ENCODE results near the gene PTH2. TPM values are rescaled to one million over a fixed set of nuclear protein-coding genes. Genes with fewer than 3 reads are reported as not detected.
A peak's percentile ranks its signal among the peaks of the same experiment; 100 is the strongest.
"Not testable (repeated sequence)": the region's sequence is repeated elsewhere in the genome, so short reads cannot be mapped to it uniquely, and the experiment has no call there.

Gene PTH2
- total RNA-seq, 2 donors from 2014 or later = not detected

DNA sequence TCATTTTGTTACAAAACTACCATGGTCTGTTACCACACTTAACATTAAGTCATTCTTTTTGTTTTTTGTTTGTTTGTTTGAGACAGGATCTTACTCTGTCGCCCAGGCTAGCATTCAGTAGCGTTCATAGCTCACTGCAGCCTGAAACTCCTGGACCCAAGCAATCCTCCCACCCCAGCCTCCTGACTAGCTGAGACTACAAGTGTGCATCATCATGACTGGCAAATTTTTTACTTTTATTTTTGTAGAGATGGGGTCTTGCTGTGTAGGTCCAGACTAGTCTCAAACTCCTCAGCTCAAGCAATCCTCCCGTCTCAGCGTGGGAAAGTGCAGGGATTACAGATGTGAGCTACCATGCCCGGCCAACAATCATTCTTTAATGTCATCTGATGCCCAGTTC, 33.1 kb upstream of the PTH2 start:
- Mint-ChIP-seq H3K9me3 (no peaks in the 10 kb centered on the region), H3K27ac (peak overlapping the region; percentile 24 to 77), H3K4me1 (ENCODE audit: low read depth in 2 of 2) (peaks cover 20 to 34% of the 10 kb centered on the region in 2 donors), H3K36me3 (peaks cover 5% of the 10 kb centered on the region), H3K4me3 (no peak overlapping the region), H3K27me3 (no peaks in the 10 kb centered on the region)
- DNase-seq (ENCODE audit: low spot score) (no peak), ATAC-seq (no peak)

DNA sequence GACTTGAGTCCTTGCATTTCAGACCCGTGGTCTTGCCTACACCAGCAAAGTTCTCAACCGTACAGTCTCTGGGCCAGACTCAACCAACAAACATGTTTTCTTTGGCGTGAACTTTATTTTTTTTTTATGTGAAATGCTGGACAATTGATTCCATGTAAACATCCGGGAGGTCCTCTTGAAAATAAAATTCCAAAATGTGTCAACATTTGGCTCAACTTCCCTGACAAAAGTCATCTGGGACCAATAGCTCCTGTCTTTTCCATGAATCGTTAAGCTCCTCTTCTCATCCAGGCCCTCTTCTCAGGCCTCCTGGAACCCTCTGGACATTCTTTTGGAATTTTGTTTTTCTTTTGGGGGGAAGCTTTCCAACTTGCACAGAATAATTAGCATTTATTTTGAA, 32.5 kb upstream of the PTH2 start:
- no peaks in the 10 kb centered on the region for H3K9me3 Mint-ChIP-seq
- peaks cover 21 to 38% of the 10 kb centered on the region in 2 donors for H3K4me1 Mint-ChIP-seq (ENCODE audit: low read depth in 2 of 2)
- H3K4me3 Mint-ChIP-seq = no peak overlapping the region
- no peak for DNase-seq (ENCODE audit: low spot score)
- no peaks in the 10 kb centered on the region for H3K27me3 Mint-ChIP-seq
- ATAC-seq = no peak
- H3K27ac Mint-ChIP-seq = peak overlapping the region; percentile 24 to 77
- H3K36me3 Mint-ChIP-seq = peaks cover 6% of the 10 kb centered on the region

DNA sequence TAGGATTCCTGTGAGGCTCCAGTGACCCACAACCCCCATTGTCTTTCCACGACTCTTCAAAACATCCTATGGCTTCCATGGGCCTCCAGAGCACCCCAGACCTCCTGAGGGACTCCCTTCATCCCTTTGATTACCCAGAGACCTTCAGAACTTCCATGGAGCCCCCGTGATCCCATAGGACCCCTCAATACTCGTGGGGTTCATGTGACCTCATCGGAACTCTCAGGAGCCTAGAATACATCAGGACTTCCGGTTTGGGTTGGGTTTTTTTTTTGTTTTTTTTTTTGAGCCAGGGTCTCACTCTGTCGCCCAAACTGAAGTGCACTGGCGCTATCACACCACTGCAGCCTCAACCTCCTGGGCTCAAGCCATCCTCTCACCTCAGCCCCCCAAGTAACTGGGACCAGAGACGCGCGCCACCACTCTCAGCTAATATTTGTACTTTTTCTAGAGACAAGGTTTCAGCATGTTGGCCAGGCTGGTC, 30.6 kb upstream of the PTH2 start:
- Mint-ChIP-seq H3K4me3 (peak overlapping the region; percentile 100), H3K9me3 (no peaks in the 10 kb centered on the region), H3K36me3 (peaks cover 17% of the 10 kb centered on the region), H3K4me1 (ENCODE audit: low read depth in 2 of 2) (peaks cover 33 to 47% of the 10 kb centered on the region in 2 donors), H3K27me3 (no peaks in the 10 kb centered on the region), H3K27ac (peak overlapping the region; percentile 98 to 99)
- ATAC-seq (no peak), DNase-seq (ENCODE audit: low spot score) (no peak)

DNA sequence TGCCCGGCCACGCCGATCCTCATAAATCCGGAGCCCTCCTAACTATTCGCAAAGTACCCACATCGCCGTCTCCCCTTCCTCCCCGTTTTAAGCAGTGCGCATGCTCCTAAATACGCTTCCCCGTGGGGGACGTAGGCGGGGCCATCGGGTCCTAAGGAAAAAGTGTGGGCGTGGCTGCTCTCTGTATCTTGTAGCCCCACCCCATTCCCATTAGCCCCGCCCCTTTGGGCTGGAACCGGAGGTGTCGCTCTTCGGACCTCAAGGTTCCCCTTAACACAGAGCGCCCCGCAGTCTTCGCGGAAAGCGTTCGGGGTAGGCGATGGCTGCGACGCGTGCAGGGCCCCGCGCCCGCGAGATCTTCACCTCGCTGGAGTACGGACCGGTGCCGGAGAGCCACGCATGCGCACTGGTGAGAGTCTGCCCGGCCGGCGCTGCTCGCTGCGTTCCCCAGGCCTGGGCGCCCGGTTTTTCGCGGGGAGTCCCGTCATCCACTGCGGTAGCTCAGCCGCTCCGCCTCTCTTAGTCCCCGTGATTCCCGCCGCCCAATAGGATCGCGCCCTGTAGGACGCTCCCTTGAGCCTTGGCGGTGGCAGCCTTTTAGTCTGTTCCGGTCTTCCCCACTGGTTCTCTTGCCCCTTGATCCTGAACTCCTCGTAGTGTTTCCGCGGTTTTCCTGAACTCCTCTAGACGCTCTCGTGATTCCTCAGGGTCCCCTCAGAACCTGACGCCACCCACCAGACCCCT, 29.9 kb upstream of the PTH2 start, which contains the start of gene ALDH16A1:
Gene ALDH16A1, plus strand, starts transcription at position 213 of the 744 bp plus-strand sequence. Its CDS starts 107 bp downstream, at position 320.
- ATAC-seq (peak; percentile 95 to 96), DNase-seq (ENCODE audit: low spot score) (peak; percentile 99)
- no peaks in the 10 kb centered on the region for H3K27me3 Mint-ChIP-seq
- no peaks in the 10 kb centered on the region for H3K9me3 Mint-ChIP-seq
- peak within 1 kb of the TSS; percentile 98 to 99 for H3K27ac Mint-ChIP-seq
- peaks cover 23% of the 10 kb centered on the region for H3K36me3 Mint-ChIP-seq
- H3K4me1 Mint-ChIP-seq (ENCODE audit: low read depth in 2 of 2) = peaks cover 39 to 54% of the 10 kb centered on the region in 2 donors
- peak within 1 kb of the TSS; percentile 100 for H3K4me3 Mint-ChIP-seq

DNA sequence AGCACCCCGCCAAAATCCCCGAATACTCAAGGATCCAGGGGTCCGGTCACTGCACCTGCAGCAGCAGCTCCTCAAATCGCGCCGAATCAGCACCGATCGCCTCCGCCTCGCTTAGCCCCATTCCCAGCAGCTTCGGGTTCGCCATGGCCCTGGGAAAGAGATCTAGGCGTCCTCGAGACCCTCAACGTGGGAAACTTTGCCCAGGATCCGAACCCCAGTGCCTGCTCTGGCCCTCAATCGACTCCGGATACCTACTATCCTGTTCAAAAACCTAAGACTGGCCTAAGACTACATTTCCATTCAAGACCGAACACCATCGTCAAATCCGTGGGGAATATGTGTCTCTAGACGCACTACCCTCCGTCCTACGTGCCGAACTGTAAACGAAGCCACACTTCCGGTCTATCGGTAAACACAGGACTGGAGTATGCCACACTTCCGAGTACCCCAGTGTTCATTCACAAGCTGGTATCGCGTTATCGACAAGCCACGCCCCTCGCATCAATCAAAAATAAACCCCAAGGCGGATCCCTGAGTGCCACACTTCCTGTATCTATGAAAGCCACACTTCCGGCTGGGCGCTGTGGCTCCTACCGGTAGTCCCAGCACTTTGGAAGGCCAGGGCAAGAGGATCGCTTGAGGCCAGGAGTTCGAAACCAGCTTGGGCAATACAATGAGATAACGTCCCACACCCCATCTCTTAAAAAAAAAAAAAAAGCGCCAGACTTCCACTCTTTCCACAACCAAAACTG, 28.4 kb upstream of the PTH2 start, which contains the start of gene PIH1D1:
Gene PIH1D1, minus strand, starts transcription at position 385 of the 752 bp plus-strand sequence. Its CDS starts 240 bp downstream, at position 145.
- Mint-ChIP-seq H3K27ac (peak within 1 kb of the TSS; percentile 98 to 99), H3K4me3 (peak within 1 kb of the TSS; percentile 100), H3K27me3 (no peaks in the 10 kb centered on the region), H3K36me3 (peaks cover 23% of the 10 kb centered on the region), H3K4me1 (ENCODE audit: low read depth in 2 of 2) (peaks cover 36 to 50% of the 10 kb centered on the region in 2 donors), H3K9me3 (no peaks in the 10 kb centered on the region)
- ATAC-seq (peak; percentile 77 to 85), DNase-seq (ENCODE audit: low spot score) (peak; percentile 97)

DNA sequence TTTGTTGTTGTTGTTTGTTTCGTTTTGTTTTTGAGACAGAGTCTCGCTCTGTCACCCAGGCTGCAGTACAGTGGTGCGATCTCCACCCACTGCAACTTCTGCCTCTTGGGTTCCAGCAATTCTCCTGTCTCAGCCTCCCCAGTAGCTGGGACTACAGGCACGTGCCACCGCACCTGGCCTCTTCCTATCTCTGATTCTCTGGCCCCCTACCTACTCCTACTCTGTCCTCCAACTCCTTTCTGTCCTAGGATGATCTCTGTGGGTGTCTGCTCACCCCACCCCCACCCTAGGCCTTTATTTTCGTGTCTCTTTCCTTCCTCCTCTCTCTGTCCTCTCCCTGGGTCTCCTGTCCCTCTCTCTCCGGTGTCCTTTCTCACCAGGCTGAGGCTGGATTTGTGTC, 27.2 kb upstream of the PTH2 start:
- peaks cover 23% of the 10 kb centered on the region for H3K36me3 Mint-ChIP-seq
- peak overlapping the region; percentile 96 to 99 for H3K27ac Mint-ChIP-seq
- H3K9me3 Mint-ChIP-seq = no peaks in the 10 kb centered on the region
- peaks cover 41 to 50% of the 10 kb centered on the region in 2 donors for H3K4me1 Mint-ChIP-seq (ENCODE audit: low read depth in 2 of 2)
- DNase-seq (ENCODE audit: low spot score) (no peak), ATAC-seq (no peak)
- peak overlapping the region; percentile 100 for H3K4me3 Mint-ChIP-seq
- H3K27me3 Mint-ChIP-seq = no peaks in the 10 kb centered on the region

DNA sequence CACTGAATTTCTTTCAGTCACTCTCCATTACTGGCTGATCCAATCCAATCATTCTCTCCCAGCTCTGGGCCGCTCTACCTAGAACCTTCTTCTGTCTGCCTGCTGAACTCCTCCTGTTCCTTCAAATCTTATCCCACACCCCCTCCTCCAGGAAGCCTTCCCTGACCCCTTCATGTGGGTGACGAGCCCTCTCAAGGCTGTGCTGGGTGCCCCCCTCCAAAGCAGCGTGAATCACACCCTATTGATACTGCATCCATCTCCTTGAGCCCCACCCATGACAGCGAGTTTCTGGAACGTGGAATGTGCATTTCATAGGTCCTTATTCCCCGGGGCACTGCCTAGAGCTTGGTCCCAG, 25.2 kb upstream of the PTH2 start:
- ATAC-seq = no peak
- Mint-ChIP-seq H3K4me1 (ENCODE audit: low read depth in 2 of 2) (peaks cover 51 to 55% of the 10 kb centered on the region in 2 donors), H3K36me3 (peaks cover 23% of the 10 kb centered on the region), H3K4me3 (peak overlapping the region; percentile 19), H3K27me3 (no peaks in the 10 kb centered on the region), H3K9me3 (no peaks in the 10 kb centered on the region), H3K27ac (no peak overlapping the region)
- no peak for DNase-seq (ENCODE audit: low spot score)

DNA sequence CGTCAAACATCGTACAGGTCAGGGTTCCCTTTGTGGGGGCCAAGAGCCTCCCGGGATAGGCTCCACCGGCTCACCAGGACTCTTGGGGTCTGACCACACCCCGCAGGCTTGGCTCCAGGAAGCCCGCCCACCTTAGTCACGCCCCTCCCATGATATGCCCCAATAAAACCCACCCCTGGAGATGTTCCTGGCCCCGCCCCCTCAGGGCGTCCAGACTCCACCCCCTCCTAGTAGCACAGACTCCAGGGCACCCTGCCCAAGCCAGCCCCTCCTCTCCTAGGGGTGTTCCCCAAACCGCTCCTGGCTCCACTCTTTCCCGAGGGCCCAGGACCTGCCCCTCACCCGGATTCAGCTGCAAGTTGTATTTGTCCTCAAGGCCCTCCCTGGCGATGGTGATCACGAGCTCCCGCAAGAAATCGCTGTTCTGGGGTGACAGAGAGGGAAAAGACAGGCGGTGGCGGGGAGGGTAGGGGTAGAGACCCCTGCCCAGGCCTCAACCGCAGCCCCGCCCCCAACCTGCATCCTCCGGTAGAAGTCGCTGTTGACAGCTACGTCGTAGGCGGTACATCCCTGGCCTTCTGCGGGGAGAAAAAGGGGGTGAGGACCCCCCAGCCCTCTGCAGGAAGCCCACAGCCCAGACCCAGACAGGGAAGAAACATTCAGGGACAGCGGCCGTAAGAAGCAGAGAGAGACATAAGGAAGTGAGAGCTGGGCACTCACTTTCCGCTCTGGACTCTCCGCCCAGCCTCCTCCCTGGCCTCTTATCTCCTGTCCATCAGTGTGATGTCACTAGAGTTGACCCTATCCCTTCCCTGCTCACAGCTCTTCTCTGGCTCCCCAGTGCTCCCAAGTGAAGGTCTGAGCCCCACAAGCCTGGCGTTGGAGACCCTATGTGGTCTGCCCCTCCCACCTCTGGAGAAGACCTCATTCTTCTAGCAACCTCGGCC, 24.5 kb upstream of the PTH2 start:
- Mint-ChIP-seq H3K4me1 (ENCODE audit: low read depth in 2 of 2) (peaks cover 48% of the 10 kb centered on the region in 2 donors), H3K4me3 (no peak overlapping the region), H3K9me3 (no peaks in the 10 kb centered on the region), H3K27me3 (peaks cover 0 to under 1% of the 10 kb centered on the region in 2 donors), H3K36me3 (peaks cover 23% of the 10 kb centered on the region), H3K27ac (no peak overlapping the region)
- DNase-seq (ENCODE audit: low spot score) = no peak
- ATAC-seq = no peak

DNA sequence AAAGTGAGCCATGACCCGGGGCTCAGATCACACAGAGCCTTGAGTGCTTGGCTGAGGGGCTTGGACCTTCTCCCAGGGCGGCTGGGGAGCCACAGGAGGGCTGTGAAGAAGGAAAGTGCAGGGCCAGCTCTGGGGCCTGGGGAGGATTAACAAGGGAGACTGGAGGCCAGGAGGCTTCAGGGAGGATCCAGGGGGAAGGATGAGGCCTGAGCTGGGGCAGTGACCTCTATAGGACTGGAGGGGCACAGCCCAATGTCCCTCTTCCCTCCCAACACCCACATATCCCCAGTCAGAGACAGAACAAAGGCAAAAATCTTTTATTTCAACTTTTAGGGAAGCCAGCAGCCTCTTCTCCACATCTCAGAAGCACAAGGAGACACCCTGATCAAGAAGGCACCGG, 22.8 kb upstream of the PTH2 start:
- Mint-ChIP-seq H3K27me3 (peaks cover 12 to 18% of the 10 kb centered on the region in 2 donors), H3K9me3 (no peaks in the 10 kb centered on the region), H3K4me1 (ENCODE audit: low read depth in 2 of 2) (peaks cover 49 to 51% of the 10 kb centered on the region in 2 donors), H3K36me3 (peaks cover 23% of the 10 kb centered on the region), H3K4me3 (no peak overlapping the region), H3K27ac (no peak overlapping the region)
- DNase-seq (ENCODE audit: low spot score) = no peak
- ATAC-seq = no peak

DNA sequence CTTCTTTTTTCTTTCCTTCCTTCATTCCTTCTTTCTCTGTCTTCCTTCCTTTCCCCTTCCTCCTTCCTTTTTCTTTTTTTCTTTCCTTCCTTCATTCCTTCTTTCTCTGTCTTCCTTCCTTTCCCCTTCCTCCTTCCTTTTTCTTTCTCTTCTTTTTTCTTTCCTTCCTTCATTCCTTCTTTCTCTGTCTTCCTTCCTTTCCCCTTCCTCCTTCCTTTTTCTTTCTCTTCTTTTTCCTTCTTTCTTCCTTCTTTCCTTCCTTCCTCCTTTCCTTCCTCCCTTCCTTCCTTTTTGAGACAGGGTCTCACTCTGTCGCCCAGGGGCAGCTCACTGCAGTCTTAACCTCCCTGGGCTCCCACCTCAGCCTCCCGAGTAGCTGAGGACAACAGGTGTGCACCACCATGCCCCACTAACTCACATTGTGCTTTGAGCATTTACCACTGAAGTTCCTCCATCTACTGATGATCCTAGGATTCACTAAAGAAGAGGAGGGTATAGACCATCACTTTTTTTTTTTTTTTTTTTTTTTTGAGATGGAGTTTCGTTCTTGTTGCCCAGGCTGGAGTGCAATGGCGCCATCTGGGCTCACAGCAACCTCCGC, 21.0 kb upstream of the PTH2 start:
- Mint-ChIP-seq H3K36me3 (peaks cover 20% of the 10 kb centered on the region), H3K4me1 (ENCODE audit: low read depth in 2 of 2) (peaks cover 44 to 45% of the 10 kb centered on the region in 2 donors), H3K27ac (peak overlapping the region; percentile 51 to 84)

DNA sequence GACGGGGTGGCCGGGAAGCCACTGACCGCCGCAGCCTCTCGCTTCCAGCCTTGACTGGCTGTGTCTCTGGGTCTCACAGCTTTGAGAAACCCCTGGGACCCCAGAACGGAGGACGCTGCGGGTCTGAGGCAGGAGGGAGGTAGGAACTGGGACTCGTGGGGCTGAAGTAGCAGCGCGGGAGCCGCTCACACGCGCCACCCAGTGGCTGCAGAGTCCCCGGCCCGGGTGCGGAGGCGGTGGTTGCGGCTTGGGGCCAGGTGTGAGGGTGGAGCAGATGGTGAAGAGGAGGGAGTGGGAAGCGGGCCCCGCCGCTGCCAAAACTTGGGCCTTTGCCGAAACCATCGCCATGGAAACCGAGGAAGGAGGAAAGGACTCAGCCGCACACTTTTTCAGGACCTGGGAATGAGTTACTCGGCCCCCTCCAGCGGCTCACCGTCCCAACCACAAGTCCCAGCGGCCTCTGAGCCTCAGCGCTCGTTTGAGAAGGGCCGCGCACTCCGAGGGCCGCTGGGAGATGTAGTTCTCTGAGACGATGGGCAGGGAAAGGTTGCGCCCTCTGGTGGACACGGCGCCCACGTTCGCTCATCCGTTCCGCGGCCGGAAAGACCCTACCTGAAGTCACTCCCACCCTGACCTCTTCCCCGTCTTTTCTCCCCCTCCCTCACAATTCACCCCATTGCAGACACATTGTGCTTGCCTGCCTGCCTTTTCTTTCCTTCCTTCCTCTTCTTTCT, 20.3 kb upstream of the PTH2 start:
- Mint-ChIP-seq H3K4me3 (peak overlapping the region; percentile 71), H3K27me3 (peaks cover 33 to 43% of the 10 kb centered on the region in 2 donors), H3K27ac (peak overlapping the region; percentile 51 to 84), H3K36me3 (peaks cover 15% of the 10 kb centered on the region), H3K9me3 (no peaks in the 10 kb centered on the region), H3K4me1 (ENCODE audit: low read depth in 2 of 2) (peaks cover 41 to 42% of the 10 kb centered on the region in 2 donors)
- ATAC-seq = peak; percentile 92 to 94
- DNase-seq (ENCODE audit: low spot score) = peak; percentile 94

More for the DNA sequence above, 21.0 kb upstream of the PTH2 start:
- Mint-ChIP-seq H3K4me3 (peak overlapping the region; percentile 71), H3K27me3 (peaks cover 28 to 36% of the 10 kb centered on the region in 2 donors)
- ATAC-seq; H3K9me3 Mint-ChIP-seq; DNase-seq (ENCODE audit: low spot score): not testable (repeated sequence)

DNA sequence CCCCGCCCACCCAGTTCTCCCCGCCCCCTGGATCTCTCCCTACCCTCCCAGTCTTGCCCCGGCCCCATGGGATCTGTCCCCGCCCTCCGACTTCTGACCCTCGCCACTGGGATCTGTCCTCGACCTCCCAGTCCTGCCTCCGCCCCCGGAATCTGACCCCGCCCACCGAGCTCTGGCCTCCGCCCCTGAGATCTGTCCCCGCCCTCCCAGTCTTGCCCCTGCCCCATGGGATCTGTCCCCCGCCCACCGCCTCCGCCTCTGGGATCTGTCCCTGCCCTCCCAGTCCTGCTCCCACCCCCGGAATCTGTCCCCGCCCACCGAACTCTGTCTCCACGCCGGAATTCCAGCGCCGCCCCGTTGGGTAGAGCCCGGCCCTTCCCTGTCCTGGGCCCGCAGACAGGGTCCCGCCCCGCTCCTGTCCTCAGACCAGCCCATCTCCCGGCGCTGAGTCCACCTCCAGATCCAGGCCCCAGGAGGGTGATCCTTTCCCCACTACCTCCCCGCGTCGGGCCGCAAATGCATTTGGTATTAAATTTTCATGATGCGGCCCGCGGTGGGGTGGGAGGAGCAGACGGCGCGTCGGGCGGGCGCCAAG, 19.6 kb upstream of the PTH2 start:
- peak; percentile 41 to 64 for ATAC-seq
- Mint-ChIP-seq H3K4me3 (peak overlapping the region; percentile 71), H3K9me3 (no peaks in the 10 kb centered on the region), H3K27ac (peak overlapping the region in 1 of 2 donors; percentile 84), H3K27me3 (peaks cover 40 to 50% of the 10 kb centered on the region in 2 donors), H3K4me1 (ENCODE audit: low read depth in 2 of 2) (peaks cover 35 to 38% of the 10 kb centered on the region in 2 donors), H3K36me3 (peaks cover 12% of the 10 kb centered on the region)
- no peak for DNase-seq (ENCODE audit: low spot score)
